ENCODE results near the gene PGAM5. TPM values are rescaled to one million over a fixed set of nuclear protein-coding genes. Genes with fewer than 3 reads are reported as not detected.
A peak's percentile ranks its signal among the peaks of the same experiment; 100 is the strongest.

The PGAM5 gene
- total and polyA plus RNA-seq, 9 of the 15 experiments (the other 6 are each of a cell fraction or from before 2014, with no cell fraction given), result 7.4 to 121 (median 69.5) TPM

DNA sequence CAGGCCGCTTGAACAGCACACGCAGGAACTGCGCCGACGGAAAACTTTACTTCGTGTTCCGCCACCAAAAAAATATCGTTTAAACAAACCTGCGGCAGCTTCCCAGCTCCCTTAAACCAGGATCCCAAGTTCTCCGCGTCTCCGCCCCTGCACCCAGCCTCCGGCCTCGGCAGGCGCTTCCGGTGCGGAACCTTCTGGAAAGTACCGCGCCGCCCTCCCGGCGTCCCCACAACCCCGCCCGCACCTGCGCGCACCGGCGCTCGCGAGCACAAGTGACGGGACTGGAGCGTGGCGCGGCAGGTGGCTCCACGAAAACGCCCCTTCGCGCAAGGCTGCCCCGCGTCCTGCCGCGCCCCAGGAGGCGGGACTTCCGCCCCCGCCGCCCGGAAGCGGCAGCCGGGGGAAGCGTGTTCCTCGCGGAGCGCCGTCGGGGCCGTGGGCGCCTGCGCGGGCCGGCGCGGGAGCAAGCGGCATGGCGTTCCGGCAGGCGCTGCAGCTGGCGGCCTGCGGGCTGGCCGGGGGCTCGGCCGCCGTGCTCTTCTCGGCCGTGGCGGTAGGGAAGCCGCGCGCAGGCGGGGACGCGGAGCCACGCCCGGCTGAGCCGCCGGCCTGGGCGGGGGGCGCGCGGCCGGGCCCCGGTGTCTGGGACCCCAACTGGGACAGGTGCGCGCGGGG, at the start of gene PGAM5 (continued):
- TF ChIP-seq JUND (IDR thresholded peaks at IDR 0.05; ENCODE audit: borderline replicate concordance, low read depth, low read length) (peak; percentile 18; the same call in 1 of the 2 replicates), JUND (tag; IDR thresholded peaks at IDR 0.05; ENCODE audit: borderline replicate concordance, low read depth, low read length) (no peak; the same call in 2 of the 3 replicates), NONO (IDR thresholded peaks at IDR 0.05; ENCODE audit: low read depth in 2 of 2, low read length in 1 of 2) (peak; percentile 66 to 84), SREBF1 (IDR thresholded peaks at IDR 0.05; ENCODE audit: borderline replicate concordance, low read depth, low read length) (no peak), PCBP1 (IDR thresholded peaks at IDR 0.05; ENCODE audit: low read depth, low read length, poor library complexity, severe bottlenecking) (no peak), RUNX1 (IDR thresholded peaks at IDR 0.05; ENCODE audit: low read depth) (no peak), NRF1 (conservative IDR thresholded peaks at IDR 0.05 in 1 of 2, IDR thresholded peaks at IDR 0.05 in 1 of 2) (peak; percentile 91 to 92), CREM (IDR thresholded peaks at IDR 0.05; ENCODE audit: low read depth) (peak; percentile 69), HDAC2 (IDR thresholded peaks at IDR 0.05) (peak; percentile 66; the same call in 1 of the 2 replicates), SIX5 (IDR thresholded peaks at IDR 0.05; ENCODE audit: borderline replicate concordance in 1 of 2, insufficient read depth in 1 of 2, low read depth in 1 of 2, low read length in 2 of 2) (no peak), ZNF584 (CRISPR knock-in tag; IDR thresholded peaks at IDR 0.05; ENCODE audit: low read depth) (no peak), KAT2B (IDR thresholded peaks at IDR 0.05; ENCODE audit: low read depth, low read length) (no peak), ZNF764 (CRISPR knock-in tag; IDR thresholded peaks at IDR 0.05; ENCODE audit: low read depth) (no peak), HDAC6 (IDR thresholded peaks at IDR 0.05; ENCODE audit: low read depth, low read length) (no peak), SAP30 (IDR thresholded peaks at IDR 0.05; ENCODE audit: borderline replicate concordance, insufficient read depth, low read depth, low read length, poor library complexity, severe bottlenecking) (peak; percentile 73)
- TF ChIP-seq, protein P1, sequence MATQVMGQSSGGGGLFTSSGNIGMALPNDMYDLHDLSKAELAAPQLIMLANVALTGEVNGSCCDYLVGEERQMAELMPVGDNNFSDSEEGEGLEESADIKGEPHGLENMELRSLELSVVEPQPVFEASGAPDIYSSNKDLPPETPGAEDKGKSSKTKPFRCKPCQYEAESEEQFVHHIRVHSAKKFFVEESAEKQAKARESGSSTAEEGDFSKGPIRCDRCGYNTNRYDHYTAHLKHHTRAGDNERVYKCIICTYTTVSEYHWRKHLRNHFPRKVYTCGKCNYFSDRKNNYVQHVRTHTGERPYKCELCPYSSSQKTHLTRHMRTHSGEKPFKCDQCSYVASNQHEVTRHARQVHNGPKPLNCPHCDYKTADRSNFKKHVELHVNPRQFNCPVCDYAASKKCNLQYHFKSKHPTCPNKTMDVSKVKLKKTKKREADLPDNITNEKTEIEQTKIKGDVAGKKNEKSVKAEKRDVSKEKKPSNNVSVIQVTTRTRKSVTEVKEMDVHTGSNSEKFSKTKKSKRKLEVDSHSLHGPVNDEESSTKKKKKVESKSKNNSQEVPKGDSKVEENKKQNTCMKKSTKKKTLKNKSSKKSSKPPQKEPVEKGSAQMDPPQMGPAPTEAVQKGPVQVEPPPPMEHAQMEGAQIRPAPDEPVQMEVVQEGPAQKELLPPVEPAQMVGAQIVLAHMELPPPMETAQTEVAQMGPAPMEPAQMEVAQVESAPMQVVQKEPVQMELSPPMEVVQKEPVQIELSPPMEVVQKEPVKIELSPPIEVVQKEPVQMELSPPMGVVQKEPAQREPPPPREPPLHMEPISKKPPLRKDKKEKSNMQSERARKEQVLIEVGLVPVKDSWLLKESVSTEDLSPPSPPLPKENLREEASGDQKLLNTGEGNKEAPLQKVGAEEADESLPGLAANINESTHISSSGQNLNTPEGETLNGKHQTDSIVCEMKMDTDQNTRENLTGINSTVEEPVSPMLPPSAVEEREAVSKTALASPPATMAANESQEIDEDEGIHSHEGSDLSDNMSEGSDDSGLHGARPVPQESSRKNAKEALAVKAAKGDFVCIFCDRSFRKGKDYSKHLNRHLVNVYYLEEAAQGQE (IDR thresholded peaks at IDR 0.05; ENCODE audit: borderline replicate concordance), result peak; percentile 5; the same call in 1 of the 2 replicates
- TF ChIP-seq, protein P1 (CRISPR knock-in tag; IDR thresholded peaks at IDR 0.05; ENCODE audit: low read depth), result peak; percentile 67; the same call in 1 of the 2 replicates
- TF ChIP-seq, protein P2, sequence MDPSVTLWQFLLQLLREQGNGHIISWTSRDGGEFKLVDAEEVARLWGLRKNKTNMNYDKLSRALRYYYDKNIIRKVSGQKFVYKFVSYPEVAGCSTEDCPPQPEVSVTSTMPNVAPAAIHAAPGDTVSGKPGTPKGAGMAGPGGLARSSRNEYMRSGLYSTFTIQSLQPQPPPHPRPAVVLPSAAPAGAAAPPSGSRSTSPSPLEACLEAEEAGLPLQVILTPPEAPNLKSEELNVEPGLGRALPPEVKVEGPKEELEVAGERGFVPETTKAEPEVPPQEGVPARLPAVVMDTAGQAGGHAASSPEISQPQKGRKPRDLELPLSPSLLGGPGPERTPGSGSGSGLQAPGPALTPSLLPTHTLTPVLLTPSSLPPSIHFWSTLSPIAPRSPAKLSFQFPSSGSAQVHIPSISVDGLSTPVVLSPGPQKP (CRISPR knock-in tag; IDR thresholded peaks at IDR 0.05), result peak; percentile 81; the same call in 1 of the 2 replicates
